SHP77 treated with DMSO at 0.1 percent for 48 hours (cell line): ENCODE data around the gene SKP1.

Experiments
- DNase-seq: peaks from one replicate; lab custom pipeline; 2025; lab: John Stamatoyannopoulos, UW

Gene SKP1

GRCh38 chr5:134113902-134114875 lies 62.6 kb downstream of the SKP1 start, which contains the start of gene TCF7:
TCF7 (plus strand) TSS chr5:134114681; CDS start chr5:134114907, 226 bp downstream.
- no peak for DNase-seq

- DNase-seq: no peak
Measured at GRCh38 chr5:134113363-134113889, 63.3 kb downstream of the SKP1 start.

GRCh38 chr5:134112726-134113362 lies 63.9 kb downstream of the SKP1 start:
- no peak for DNase-seq

GRCh38 chr5:134111741-134112647 lies 64.8 kb downstream of the SKP1 start:
- DNase-seq: no peak

- no peak for DNase-seq
Measured at GRCh38 chr5:134110382-134110781, 66.4 kb downstream of the SKP1 start.

- no peak for DNase-seq
Measured at GRCh38 chr5:134107779-134108178, 69.0 kb downstream of the SKP1 start.

GRCh38 chr5:134106991-134107701 lies 69.6 kb downstream of the SKP1 start:
- DNase-seq: no peak

GRCh38 chr5:134103998-134104654 lies 72.6 kb downstream of the SKP1 start:
- DNase-seq: no peak

- no peak for DNase-seq
Measured at GRCh38 chr5:134103397-134103796, 73.4 kb downstream of the SKP1 start.

GRCh38 chr5:134101686-134102439 lies 74.9 kb downstream of the SKP1 start:
- DNase-seq: no peak

- DNase-seq: no peak
Measured at GRCh38 chr5:134100283-134101091, 76.3 kb downstream of the SKP1 start.

- no peak for DNase-seq
Measured at GRCh38 chr5:134099939-134100282, 76.8 kb downstream of the SKP1 start.

GRCh38 chr5:134099288-134099872 lies 77.4 kb downstream of the SKP1 start:
- no peak for DNase-seq
